ENCODE data around the gene AHCTF1. TPM values are rescaled to one million over a fixed set of nuclear protein-coding genes. Genes with fewer than 3 reads are reported as not detected.
"Not testable (repeated sequence)": the region's sequence is repeated elsewhere in the genome, so short reads cannot be mapped to it uniquely, and the experiment has no call there.

AHCTF1 gene
- total and polyA plus RNA-seq, 2 donors (not counting 3 experiments of a cell fraction or from before 2014, with no cell fraction given), result 5.5 to 32.1 TPM

- DNase-seq (ENCODE audit: low read depth, low spot score); BruUV-seq (replicated peaks); FAIRE-seq; POLR2A ChIA-PET; H3K4me2 ChIP-seq (ENCODE audit: insufficient read depth, low read length); H3K4me3 ChIP-seq (replicated peaks in 1 of 3; ENCODE audit: insufficient read depth in 1 of 3, low read depth in 1 of 3, low read length in 3 of 3); H3K27ac ChIP-seq (ENCODE audit: insufficient read depth, low read depth, low read length); dilution Hi-C loops (cut with MboI; ENCODE audit: extremely low pct_ligation_motif_present, low sequenced_read_pairs); H4K20me1 ChIP-seq (replicated peaks; ENCODE audit: control insufficient read depth, extremely low read depth, insufficient read depth, low read length); H3K9me1 ChIP-seq (replicated peaks; ENCODE audit: control insufficient read depth, extremely low read depth, insufficient read depth, low read length); H2AFZ ChIP-seq (ENCODE audit: low read depth, low read length); H3K9me3 ChIP-seq (replicated peaks; ENCODE audit: control insufficient read depth, insufficient read depth, low read length); H3K9ac ChIP-seq (replicated peaks; ENCODE audit: extremely low read depth, insufficient read depth, low read length); H3K4me1 ChIP-seq (ENCODE audit: control insufficient read depth, extremely low read depth, insufficient read depth, low read length); H3K27me3 ChIP-seq (ENCODE audit: control insufficient read depth in 2 of 2, insufficient read depth in 2 of 2, low read length in 2 of 2): not testable (repeated sequence)
- Histone ChIP-seq H3K36me3 (ENCODE audit: control insufficient read depth in 2 of 2, extremely low read depth in 1 of 2, insufficient read depth in 2 of 2, low read length in 2 of 2) (peaks cover 3 to 14% of the 10 kb centered on the region in 2 experiments), H3K79me2 (ENCODE audit: control insufficient read depth, insufficient read depth, low read length) (peaks cover 49% of the 10 kb centered on the region)
- intact Hi-C loops (cut with micrococcal nuclease), result loop anchor here (2.0 kb wide), 1 partner anchor 15 kb away; the partner anchor contains the start of gene AHCTF1
- CTCF ChIA-PET, result interaction anchor here (1.4 kb wide), 1 partner anchor 45 kb away, joined by 3 read pairs; no protein-coding TSS in a partner anchor
Measured at GRCh38 chr1:246916026-246916923, 15.5 kb downstream of the AHCTF1 start.

DNA sequence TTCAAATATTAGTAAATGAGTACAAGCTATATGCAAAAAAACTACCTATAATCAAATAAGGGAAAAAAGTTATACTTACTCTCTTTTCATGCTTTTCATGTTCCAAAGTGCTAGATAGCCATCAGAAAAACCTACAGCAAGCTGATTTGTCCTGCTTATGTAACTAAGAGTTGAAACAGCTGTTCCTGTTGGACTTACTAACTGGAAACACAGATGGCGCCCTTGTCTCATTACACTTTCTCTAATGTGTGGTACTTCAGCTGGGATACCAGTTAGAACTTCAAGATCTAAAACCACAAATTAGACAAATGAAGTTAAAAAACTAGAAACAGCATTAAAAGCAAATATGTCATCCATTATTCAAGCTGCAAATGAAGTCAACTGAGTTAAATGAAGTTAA lies 24.3 kb downstream of the AHCTF1 start:
- Histone ChIP-seq H3K27me3 (ENCODE audit: control insufficient read depth in 2 of 2, insufficient read depth in 2 of 2, low read length in 2 of 2) (no peaks in the 10 kb centered on the region), H3K36me3 (ENCODE audit: control insufficient read depth in 2 of 2, extremely low read depth in 1 of 2, insufficient read depth in 2 of 2, low read length in 2 of 2) (peaks cover 8 to 25% of the 10 kb centered on the region in 2 experiments), H3K79me2 (ENCODE audit: control insufficient read depth, insufficient read depth, low read length) (peaks cover 26% of the 10 kb centered on the region), H3K4me2 (ENCODE audit: insufficient read depth, low read length) (no peak overlapping the region), H3K27ac (ENCODE audit: insufficient read depth, low read depth, low read length) (no peak overlapping the region), H3K4me3 (replicated peaks in 1 of 3; ENCODE audit: insufficient read depth in 1 of 3, low read depth in 1 of 3, low read length in 3 of 3) (no peak overlapping the region), H2AFZ (ENCODE audit: low read depth, low read length) (no peak overlapping the region), H4K20me1 (replicated peaks; ENCODE audit: control insufficient read depth, extremely low read depth, insufficient read depth, low read length) (no peaks in the 10 kb centered on the region), H3K9me1 (replicated peaks; ENCODE audit: control insufficient read depth, extremely low read depth, insufficient read depth, low read length) (no peaks in the 10 kb centered on the region), H3K9me3 (replicated peaks; ENCODE audit: control insufficient read depth, insufficient read depth, low read length) (no peaks in the 10 kb centered on the region), H3K9ac (replicated peaks; ENCODE audit: extremely low read depth, insufficient read depth, low read length) (no peak overlapping the region), H3K4me1 (ENCODE audit: control insufficient read depth, extremely low read depth, insufficient read depth, low read length) (no peaks in the 10 kb centered on the region)
- BruUV-seq (replicated peaks), result no TSS peak
- ChIA-PET POLR2A (interaction anchor here (0.5 to 1.0 kb wide), 3 partner anchors 24 to 84 kb away, joined by 3 read pairs; no protein-coding TSS in a partner anchor), CTCF (interaction anchor here (0.7 to 2.7 kb wide), 13 partner anchors 9 to 467 kb away, joined by 3 to 27 read pairs (median 4); partner anchors contain the start of gene ZNF670)
- DNase-seq (ENCODE audit: low read depth, low spot score) (peak; percentile 63), FAIRE-seq (peak; percentile 90)
- TF ChIP-seq, protein P1, sequence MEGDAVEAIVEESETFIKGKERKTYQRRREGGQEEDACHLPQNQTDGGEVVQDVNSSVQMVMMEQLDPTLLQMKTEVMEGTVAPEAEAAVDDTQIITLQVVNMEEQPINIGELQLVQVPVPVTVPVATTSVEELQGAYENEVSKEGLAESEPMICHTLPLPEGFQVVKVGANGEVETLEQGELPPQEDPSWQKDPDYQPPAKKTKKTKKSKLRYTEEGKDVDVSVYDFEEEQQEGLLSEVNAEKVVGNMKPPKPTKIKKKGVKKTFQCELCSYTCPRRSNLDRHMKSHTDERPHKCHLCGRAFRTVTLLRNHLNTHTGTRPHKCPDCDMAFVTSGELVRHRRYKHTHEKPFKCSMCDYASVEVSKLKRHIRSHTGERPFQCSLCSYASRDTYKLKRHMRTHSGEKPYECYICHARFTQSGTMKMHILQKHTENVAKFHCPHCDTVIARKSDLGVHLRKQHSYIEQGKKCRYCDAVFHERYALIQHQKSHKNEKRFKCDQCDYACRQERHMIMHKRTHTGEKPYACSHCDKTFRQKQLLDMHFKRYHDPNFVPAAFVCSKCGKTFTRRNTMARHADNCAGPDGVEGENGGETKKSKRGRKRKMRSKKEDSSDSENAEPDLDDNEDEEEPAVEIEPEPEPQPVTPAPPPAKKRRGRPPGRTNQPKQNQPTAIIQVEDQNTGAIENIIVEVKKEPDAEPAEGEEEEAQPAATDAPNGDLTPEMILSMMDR (IDR thresholded peaks at IDR 0.05; ENCODE audit: extremely low read depth in 1 of 2, insufficient read depth in 1 of 2, low read depth in 1 of 2, low read length in 2 of 2), result peak; percentile 15 to 33
- TF ChIP-seq POLR2AphosphoS5 (IDR thresholded peaks at IDR 0.05; ENCODE audit: insufficient read depth, low read depth, low read length) (no peak), MYC (IDR thresholded peaks at IDR 0.05; ENCODE audit: low read depth, low read length) (no peak)
- dilution Hi-C loops (cut with MboI; ENCODE audit: extremely low pct_ligation_motif_present, low sequenced_read_pairs), result no loop called here
- intact Hi-C loops (cut with micrococcal nuclease), result loop anchor here (1.0 to 5.0 kb wide), 4 partner anchors 53 to 425 kb away; partner anchors contain the start of genes ZNF496 and ZNF670

All from endothelial cell of umbilical vein (primary cell).